CD14-positive monocyte (primary cell): ENCODE data around the gene ABHD11. TPM values are rescaled to one million over a fixed set of nuclear protein-coding genes. Genes with fewer than 3 reads are reported as not detected.

Experiments
- DNase-seq, 3 donors: peaks; one replicate each; pipeline ENCODE4 v3.0.0-alpha.2; 2011 to 2022
- H2AFZ ChIP-seq: 2 replicates; pipeline ENCODE4 v1.6.0; 2012; ENCODE audit warnings: mild to moderate bottlenecking, low read depth, low read length, inconsistent platforms; ENCODE audit not compliant: insufficient read depth, poor library complexity, severe bottlenecking
- H3K27ac ChIP-seq, 2 donors: 1 replicate in 1 of 2; 2 replicates in 1 of 2; pipeline ENCODE4 v1.5.1; 2012 to 2013; ENCODE audit warnings: low read length in 2 of 2, control low read depth in 1 of 2, inconsistent platforms in 1 of 2, low read depth in 1 of 2, mild to moderate bottlenecking in 1 of 2
- H3K27me3 ChIP-seq, 2 donors: one replicate each; pipeline versions ENCODE4 v1.6.0 to v1.6.1; 2011 to 2013; ENCODE audit warnings: low read length in 2 of 2; ENCODE audit not compliant: control insufficient read depth in 2 of 2, insufficient read depth in 2 of 2
- H3K36me3 ChIP-seq, 2 donors: replicated peaks in 1 of 2; 1 replicate in 1 of 2; 2 replicates in 1 of 2; pipeline versions ENCODE4 v1.5.1 to v1.6.1; 2012 to 2013; ENCODE audit warnings: low read length in 2 of 2, control low read depth in 1 of 2, inconsistent platforms in 1 of 2, mild to moderate bottlenecking in 1 of 2; ENCODE audit not compliant: insufficient read depth in 2 of 2, control insufficient read depth in 1 of 2
- H3K4me1 ChIP-seq, 2 donors: 1 replicate in 1 of 2; 2 replicates in 1 of 2; pipeline versions ENCODE4 v1.5.1 to v1.6.1; 2012 to 2013; ENCODE audit warnings: low read length in 2 of 2, control low read depth in 1 of 2, inconsistent platforms in 1 of 2, mild to moderate bottlenecking in 1 of 2, moderate library complexity in 1 of 2; ENCODE audit not compliant: insufficient read depth in 2 of 2, control insufficient read depth in 1 of 2
- H3K4me2 ChIP-seq: replicated peaks from 2 replicates; pipeline ENCODE3; 2012; ENCODE audit warnings: low read length, moderate library complexity, mild to moderate bottlenecking; ENCODE audit not compliant: poor library complexity, severe bottlenecking; ENCODE audit errors: extremely low read depth
- H3K4me3 ChIP-seq, 3 experiments: fragments of 200-600 bp in 1 of 3; sonication (generic) in 1 of 3; replicated peaks in 1 of 3; 1 replicate in 2 of 3; 2 replicates in 1 of 3; pipeline ENCODE4 v1.5.1; 2011 to 2013; ENCODE audit warnings: low read length in 3 of 3, mild to moderate bottlenecking in 3 of 3, control low read depth in 2 of 3, low read depth in 2 of 3, inconsistent platforms in 1 of 3, moderate library complexity in 1 of 3
- H3K79me2 ChIP-seq: 2 replicates; pipeline ENCODE4 v1.6.0; 2012; ENCODE audit warnings: mild to moderate bottlenecking, control low read depth, inconsistent platforms, low read length, moderate library complexity; ENCODE audit not compliant: insufficient read depth
- H3K9ac ChIP-seq: 2 replicates; pipeline ENCODE4 v1.6.0; 2017; ENCODE audit warnings: low read length, mild to moderate bottlenecking; ENCODE audit not compliant: insufficient read depth, poor library complexity, severe bottlenecking
- H3K9me3 ChIP-seq, 2 donors: replicated peaks in 1 of 2; 1 replicate in 1 of 2; 2 replicates in 1 of 2; pipeline versions ENCODE4 v1.5.1 to v1.6.1; 2012 to 2013; ENCODE audit warnings: low read length in 2 of 2, control low read depth in 1 of 2; ENCODE audit not compliant: control insufficient read depth in 1 of 2, insufficient read depth in 1 of 2
- H4K20me1 ChIP-seq: 2 replicates; pipeline ENCODE4 v1.6.0; 2012; ENCODE audit warnings: mild to moderate bottlenecking, low read length, control low read depth, moderate library complexity; ENCODE audit not compliant: insufficient read depth
- H3K27ac Mint-ChIP-seq, 7 donors: one replicate each; pipeline ENCODE4 v1.8.0; 2020; ENCODE audit warnings: mild to moderate bottlenecking in 7 of 7, mixed read lengths in 7 of 7, moderate library complexity in 6 of 7, inconsistent platforms in 2 of 7
- H3K27me3 Mint-ChIP-seq, 3 donors: one replicate each; pipeline ENCODE4 v1.8.0; 2021 to 2022; ENCODE audit warnings: low read depth in 3 of 3, mild to moderate bottlenecking in 3 of 3, mixed read lengths in 3 of 3, moderate library complexity in 3 of 3, inconsistent platforms in 1 of 3
- H3K36me3 Mint-ChIP-seq, 2 donors: one replicate each; pipeline ENCODE4 v1.8.0; 2020; ENCODE audit warnings: mixed read lengths in 2 of 2, inconsistent platforms in 1 of 2, mild to moderate bottlenecking in 1 of 2
- H3K4me1 Mint-ChIP-seq: one replicate; pipeline ENCODE4 v1.8.0; 2020; ENCODE audit warnings: mild to moderate bottlenecking, mixed read lengths
- H3K4me3 Mint-ChIP-seq, 2 donors: one replicate each; pipeline ENCODE4 v1.8.0; 2020; ENCODE audit warnings: mild to moderate bottlenecking in 2 of 2, mixed read lengths in 2 of 2, moderate library complexity in 1 of 2
- H3K9me3 Mint-ChIP-seq, 7 donors: one replicate each; pipeline ENCODE4 v1.8.0; 2020 to 2022; ENCODE audit warnings: mixed read lengths in 7 of 7, mild to moderate bottlenecking in 6 of 7, moderate library complexity in 6 of 7, inconsistent platforms in 2 of 7
- CTCF ChIP-seq: fragments of 200-600 bp; IDR thresholded peaks from one replicate; pipeline ENCODE4 v1.8.0; 2022; ENCODE audit warnings: antibody characterized with exemption, mild to moderate bottlenecking
- WGBS: methylation state at CpG from one replicate; pipeline ENCODE4 v1.1.5; 2013; ENCODE audit warnings: missing lambda C conversion rate; ENCODE audit not compliant: insufficient coverage; 5-methylcytosine and 5-hydroxymethylcytosine counted together
- intact Hi-C, 2 donors: fragments of 100-400 bp; cut with micrococcal nuclease; formaldehyde crosslinking; loops; one replicate each; pipeline versions ENCODE4 v1.15.0 to v1.15.1; 2023
- polyA plus RNA-seq, 3 donors: library from polyadenylated mRNA; depleted of rRNA in 1 of 3; unstranded in 2 of 3; stranded (reverse) in 1 of 3; fragments of 300-500 nt in 2 of 3; fragments of >200 nt in 1 of 3; fragmentation: Illumina TruSeq in 2 of 3; gene quantifications; 1 replicate in 2 of 3; 2 replicates in 1 of 3; pipeline ENCODE4 v1.2.3, GENCODE V29; 2012 to 2021

Gene ABHD11
- polyA plus RNA-seq, 3 donors: 20.3 to 23.5 (median 22.1) TPM

- DNase-seq: no peak
- H4K20me1 ChIP-seq: no peaks in the 10 kb centered on the region
- WGBS: no CpG with 5 or more reads among the region's 1 CpG
- H3K36me3 Mint-ChIP-seq: no peaks in the 10 kb centered on the region
- H3K9me3 ChIP-seq: peaks cover 0 to 4% of the 10 kb centered on the region in 2 donors
- peaks cover 1 to 21% (median 17%) of the 10 kb centered on the region in 7 donors for H3K9me3 Mint-ChIP-seq
- H3K79me2 ChIP-seq: no peaks in the 10 kb centered on the region
- H3K4me3 Mint-ChIP-seq: no peak overlapping the region
- H3K4me2 ChIP-seq: no peak overlapping the region
- TF ChIP-seq CTCF: no peak
- H3K27ac ChIP-seq: no peak overlapping the region
- H3K9ac ChIP-seq: no peak overlapping the region
- H3K27me3 ChIP-seq: no peaks in the 10 kb centered on the region
- no peak overlapping the region for H3K27ac Mint-ChIP-seq
- H3K27me3 Mint-ChIP-seq: peaks cover 2 to 9% (median 6%) of the 10 kb centered on the region in 3 donors
- no peaks in the 10 kb centered on the region for H3K4me1 ChIP-seq
- no peaks in the 10 kb centered on the region for H3K4me1 Mint-ChIP-seq
- H3K4me3 ChIP-seq: no peak overlapping the region
- H2AFZ ChIP-seq: no peak overlapping the region
- intact Hi-C loops: no loop called here
- no peaks in the 10 kb centered on the region for H3K36me3 ChIP-seq
These were observed 48.0 kb upstream of the ABHD11 start for GRCh38 chr7:73786588-73786987.

DNA sequence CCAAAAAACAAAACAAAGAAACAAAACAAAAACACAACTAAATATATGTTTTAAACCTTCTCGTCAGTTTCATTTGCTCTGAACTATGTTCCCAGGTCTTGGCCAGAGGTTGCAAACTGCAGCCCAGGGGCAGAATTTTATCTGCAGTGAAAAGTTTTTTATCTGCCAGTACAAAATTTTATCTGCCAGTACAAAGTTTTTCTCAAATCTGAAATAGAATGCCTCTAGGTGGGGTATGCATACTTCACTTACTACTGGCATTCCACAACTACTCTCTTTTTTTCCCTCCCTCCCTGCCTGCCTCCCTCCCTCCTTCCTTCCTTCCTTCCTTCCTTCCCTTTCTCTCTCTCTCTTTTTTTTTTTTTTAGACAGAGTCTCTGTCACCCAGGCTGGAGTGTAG lies 40.9 kb upstream of the ABHD11 start:
- Mint-ChIP-seq H3K27ac (no peak overlapping the region), H3K27me3 (peaks cover 8 to 17% (median 14%) of the 10 kb centered on the region in 3 donors), H3K4me1 (no peaks in the 10 kb centered on the region), H3K36me3 (no peaks in the 10 kb centered on the region), H3K9me3 (peaks cover 2 to 14% (median 5%) of the 10 kb centered on the region in 7 donors), H3K4me3 (no peak overlapping the region)
- H3K4me2 ChIP-seq: no peak overlapping the region
- DNase-seq: no peak
- H3K9ac ChIP-seq: no peak overlapping the region
- TF ChIP-seq CTCF: no peak
- H3K9me3 ChIP-seq: no peaks in the 10 kb centered on the region
- no peak overlapping the region for H2AFZ ChIP-seq
- no peaks in the 10 kb centered on the region for H3K79me2 ChIP-seq
- H3K27me3 ChIP-seq: no peaks in the 10 kb centered on the region
- H4K20me1 ChIP-seq: no peaks in the 10 kb centered on the region
- no peak overlapping the region for H3K4me3 ChIP-seq
- intact Hi-C loops: loop anchor here in 1 of 2 donors (10.0 kb wide), 2 partner anchors 45 to 265 kb away; no protein-coding TSS in a partner anchor
- H3K27ac ChIP-seq: no peak overlapping the region
- no peaks in the 10 kb centered on the region for H3K4me1 ChIP-seq
- no CpG with 5 or more reads among the region's 1 CpG for WGBS
- no peaks in the 10 kb centered on the region for H3K36me3 ChIP-seq
